Mammary epithelial cell (primary cell): ENCODE measurements around the gene PPBP.
"Not testable (repeated sequence)": the region's sequence is repeated elsewhere in the genome, so short reads cannot be mapped to it uniquely, and the experiment has no call there.

Source experiments
- CTCF ChIP-seq, 2 donors: IDR thresholded peaks in 1 of 2; conservative IDR thresholded peaks in 1 of 2; 2 replicates each; pipeline ENCODE4 v1.5.1; 2011 to 2012; ENCODE audit warnings: inconsistent platforms in 2 of 2, low read length in 2 of 2, mild to moderate bottlenecking in 2 of 2, control low read depth in 1 of 2, low read depth in 1 of 2; ENCODE audit not compliant: insufficient read depth in 1 of 2; ENCODE audit errors: extremely low read depth in 1 of 2
- EZH2 ChIP-seq: IDR thresholded peaks from 2 replicates; pipeline ENCODE4 v1.6.1; 2012; ENCODE audit warnings: low read length, inconsistent platforms, borderline replicate concordance

- TF ChIP-seq CTCF (conservative IDR thresholded peaks at IDR 0.05 in 1 of 2, IDR thresholded peaks at IDR 0.05 in 1 of 2; ENCODE audit: extremely low read depth in 1 of 2, insufficient read depth in 1 of 2, low read depth in 1 of 2, low read length in 2 of 2); EZH2: not testable (repeated sequence)
Observed at GRCh38 chr4:73981175-73981574, 6.8 kb downstream of the PPBP start.
